HepG2 (cell line): ENCODE measurements around the gene ZNF507. TPM values are rescaled to one million over a fixed set of nuclear protein-coding genes. Genes with fewer than 3 reads are reported as not detected.

Source experiments
- ATAC-seq: fragments of 200-7000 bp; cut with Tn5 transposase; 3 replicates; pipeline ENCODE4 v1.9.1; 2020; ENCODE audit warnings: mild to moderate bottlenecking, moderate library complexity
- BruUV-seq: library from RNA; stranded (reverse); fragments of 400-500 nt; replicated peaks from 2 replicates; lab custom pipeline; 2021; lab: Mats Ljungman, UMichigan
- CTCF ChIA-PET: fragments of 300-600 bp; formaldehyde crosslinking; extraction: SDS; loops from one replicate; lab custom pipeline; 2021; ENCODE audit warnings: low total read pairs, inconsistent platforms, low intra/inter-chr PET ratio; lab: Yijun Ruan, JAX
- POLR2A ChIA-PET: fragments of 350-600 bp; sonication (Branson Sonifier 250); formaldehyde crosslinking; loops from one replicate; lab custom pipeline; 2020; ENCODE audit warnings: antibody characterized with exemption, inconsistent platforms; lab: Yijun Ruan, JAX
- DNase-seq: peaks from one replicate; pipeline ENCODE4 v3.0.0-alpha.2; 2015; ENCODE audit warnings: low spot score
- FAIRE-seq: peaks from 3 replicates; lab custom pipeline; 2011; peaks lifted over from hg19 to GRCh38; lab: Jason Lieb, UNC
- H2AFZ ChIP-seq: one replicate; pipeline ENCODE4 v1.6.1; 2011; ENCODE audit warnings: low read length, inconsistent platforms
- H3K27ac ChIP-seq: fragments of 300-600 bp; 3 replicates; pipeline ENCODE4 v1.8.0; 2011; ENCODE audit warnings: mixed run types, mild to moderate bottlenecking, mixed read lengths, low read length, inconsistent platforms; ENCODE audit not compliant: insufficient read depth; ENCODE audit errors: extremely low read length
- H3K27me3 ChIP-seq, 2 experiments: fragments of 200-600 bp in 1 of 2; 2 replicates in 1 of 2; 3 replicates in 1 of 2; pipeline versions ENCODE4 v1.6.0 to v1.8.0; 2011; ENCODE audit warnings: low read length in 2 of 2, mild to moderate bottlenecking in 2 of 2, moderate library complexity in 2 of 2, inconsistent platforms in 1 of 2; ENCODE audit not compliant: insufficient read depth in 2 of 2, control insufficient read depth in 1 of 2
- H3K36me3 ChIP-seq, 2 experiments: fragments of 200-600 bp in 1 of 2; replicated peaks in 1 of 2; 2 replicates in 1 of 2; 3 replicates in 1 of 2; pipeline versions ENCODE4 v1.5.1 to v1.8.0; 2011; ENCODE audit warnings: low read length in 2 of 2, inconsistent platforms in 1 of 2; ENCODE audit not compliant: insufficient read depth in 2 of 2, control insufficient read depth in 1 of 2
- H3K4me1 ChIP-seq: 2 replicates; pipeline ENCODE4 v1.5.1; 2012; ENCODE audit warnings: low read length, inconsistent platforms; ENCODE audit not compliant: insufficient read depth
- H3K4me2 ChIP-seq: 2 replicates; pipeline ENCODE4 v1.6.0; 2011; ENCODE audit warnings: low read depth, low read length, inconsistent platforms
- H3K4me3 ChIP-seq, 3 experiments: fragments of 200-600 bp in 1 of 3; sonication (generic), shearing (Covaris generic) in 1 of 3; replicated peaks in 1 of 3; 2 replicates each; pipeline ENCODE4 v1.5.1; 2011 to 2016; ENCODE audit warnings: low read length in 3 of 3, inconsistent platforms in 2 of 3, low read depth in 2 of 3, mild to moderate bottlenecking in 2 of 3, control low read depth in 1 of 3, mixed read lengths in 1 of 3; ENCODE audit not compliant: insufficient read depth in 1 of 3
- H3K79me2 ChIP-seq: one replicate; pipeline ENCODE4 v1.6.1; 2011; ENCODE audit warnings: low read length, inconsistent platforms; ENCODE audit not compliant: insufficient read depth
- H3K9ac ChIP-seq: 2 replicates; pipeline ENCODE4 v1.6.0; 2011; ENCODE audit warnings: mild to moderate bottlenecking, low read depth, low read length, inconsistent platforms; ENCODE audit not compliant: insufficient read depth
- H3K9me3 ChIP-seq: 2 replicates; pipeline ENCODE4 v1.5.1; 2012; ENCODE audit warnings: mild to moderate bottlenecking, low read length
- H4K20me1 ChIP-seq: 2 replicates; pipeline ENCODE4 v1.6.0; 2011; ENCODE audit warnings: inconsistent platforms, mild to moderate bottlenecking, low read length, moderate library complexity; ENCODE audit not compliant: insufficient read depth
- CEBPG ChIP-seq: IDR thresholded peaks from 2 replicates; pipeline ENCODE4 v1.6.1; 2016
- HDAC1 ChIP-seq: sonication (generic); formaldehyde crosslinking; IDR thresholded peaks from 2 replicates; pipeline ENCODE4 v1.5.1; 2020; ENCODE audit warnings: mild to moderate bottlenecking, missing genetic modification reagents
- TBX2 ChIP-seq: sonication (generic); formaldehyde crosslinking; IDR thresholded peaks from 2 replicates; pipeline ENCODE4 v1.5.0; 2020; ENCODE audit warnings: missing genetic modification reagents, mild to moderate bottlenecking, borderline replicate concordance
- YY1 ChIP-seq: IDR thresholded peaks from 2 replicates; pipeline ENCODE4 v1.6.1; 2011; ENCODE audit warnings: low read length, low read depth, moderate library complexity, mild to moderate bottlenecking; ENCODE audit not compliant: insufficient read depth, insufficient replicate concordance
- ZNF101 ChIP-seq: sonication (generic); formaldehyde crosslinking; IDR thresholded peaks from 2 replicates; pipeline ENCODE4 v1.4.0; 2020; ENCODE audit warnings: mild to moderate bottlenecking, low read depth, missing genetic modification reagents, borderline replicate concordance
- ZNF510 ChIP-seq: sonication (generic); formaldehyde crosslinking; IDR thresholded peaks from 2 replicates; pipeline ENCODE4 v1.4.0; 2020; ENCODE audit warnings: low read depth, mild to moderate bottlenecking, missing genetic modification reagents
- ZNF574 ChIP-seq: sonication (generic); formaldehyde crosslinking; IDR thresholded peaks from 2 replicates; pipeline ENCODE4 v1.4.0; 2020; ENCODE audit warnings: missing genetic modification reagents
- ZNF607 ChIP-seq: sonication (generic); formaldehyde crosslinking; IDR thresholded peaks from 2 replicates; pipeline ENCODE4 v1.5.1; 2020; ENCODE audit warnings: missing genetic modification reagents, mild to moderate bottlenecking, borderline replicate concordance
- ZNF644 ChIP-seq: IDR thresholded peaks from 2 replicates; pipeline ENCODE4 v1.6.1; 2016; ENCODE audit warnings: low read depth
- ZNF737 ChIP-seq: sonication (generic); formaldehyde crosslinking; IDR thresholded peaks from 2 replicates; pipeline ENCODE4 v1.5.0; 2020; ENCODE audit warnings: missing genetic modification reagents, mild to moderate bottlenecking, borderline replicate concordance
- ZNF784 ChIP-seq: sonication (generic); formaldehyde crosslinking; IDR thresholded peaks from 2 replicates; pipeline ENCODE4 v1.5.1; 2020; ENCODE audit warnings: missing genetic modification reagents, mild to moderate bottlenecking, borderline replicate concordance
- ZNF879 ChIP-seq: sonication (generic); formaldehyde crosslinking; IDR thresholded peaks from 2 replicates; pipeline ENCODE4 v1.8.1; 2023; ENCODE audit warnings: missing genetic modification reagents
- ZNF891 ChIP-seq: sonication (generic); formaldehyde crosslinking; IDR thresholded peaks from 2 replicates; pipeline ENCODE4 v1.5.0; 2020; ENCODE audit warnings: mild to moderate bottlenecking, missing genetic modification reagents
- WGBS: methylation state at CpG from one replicate; pipeline ENCODE4 v1.1.6; 2017; ENCODE audit warnings: low lambda C conversion rate; 5-methylcytosine and 5-hydroxymethylcytosine counted together
- in situ Hi-C: cut with HindIII; loops from 2 replicates; pipeline ENCODE4 v1.10.0; 2017; ENCODE audit warnings: low pct_unique_long_range_greater_than_20kb; ENCODE audit not compliant: extremely low pct_ligation_motif_present
- intact Hi-C: fragments of 100-400 bp; cut with micrococcal nuclease; formaldehyde crosslinking; loops from one replicate; pipeline ENCODE4 v1.10.0; 2022; ENCODE audit not compliant: unreplicated experiment
- polyA plus RNA-seq, 8 experiments: library from polyadenylated mRNA; depleted of rRNA in 3 of 8; stranded (reverse) in 7 of 8; unstranded in 1 of 8; fragments of >200 nt; fragmentation: Illumina TruSeq in 4 of 8; extraction: Trizol in 4 of 8; gene quantifications; 2 replicates each; pipeline versions ENCODE4 v1.2.1 to v1.2.3, GENCODE V29; 2011 to 2016; ENCODE audit warnings: low read depth in 4 of 8, missing spikeins in 1 of 8, mixed read lengths in 1 of 8; ENCODE audit not compliant: insufficient read depth in 1 of 8
- total RNA-seq, 5 experiments: library from RNA; depleted of rRNA; stranded (reverse); fragments of >200 nt; fragmentation: Illumina TruSeq; extraction: Trizol; gene quantifications; 2 replicates each; pipeline ENCODE4 v1.2.3, GENCODE V29; 2016; ENCODE audit warnings: low read depth in 1 of 5

ZNF507 gene
- total and polyA plus RNA-seq, 2 of the 13 experiments (the other 11 are each of a cell fraction or from before 2014, with no cell fraction given) = 7.3 to 10.9 TPM

- POLR2A ChIA-PET = no interaction called here
- ATAC-seq (no peak), FAIRE-seq (no peak)
- no peak overlapping the region for H2AFZ ChIP-seq
- CTCF ChIA-PET = no interaction called here
- H3K9ac ChIP-seq = no peak overlapping the region
- TF ChIP-seq ZNF607 (CRISPR knock-in tag) (no peak), ZNF784 (no peak), ZNF644 (CRISPR knock-in tag) (no peak), ZNF879 (CRISPR knock-in tag) (no peak), TBX2 (CRISPR knock-in tag) (no peak), ZNF891 (no peak), CEBPG (CRISPR knock-in tag) (no peak), ZNF510 (no peak), YY1 (no peak), ZNF737 (CRISPR knock-in tag) (no peak), ZNF574 (CRISPR knock-in tag) (no peak), ZNF101 (CRISPR knock-in tag) (no peak), HDAC1 (CRISPR knock-in tag) (no peak)
- TF ChIP-seq, all 625 proteins: peak for 0
- no peak overlapping the region for H3K4me2 ChIP-seq
- H3K9me3 ChIP-seq = no peaks in the 10 kb centered on the region
- H4K20me1 ChIP-seq = no peaks in the 10 kb centered on the region
- no peak overlapping the region for H3K27ac ChIP-seq
- BruUV-seq = no TSS peak
- no peaks in the 10 kb centered on the region for H3K27me3 ChIP-seq
- no peak overlapping the region for H3K4me3 ChIP-seq
- DNase-seq = no peak
- intact Hi-C loops (no loop called here), in situ Hi-C loops (no loop called here)
- WGBS = 58% methylated on average over 15 of the region's 17 CpGs
- no peaks in the 10 kb centered on the region for H3K36me3 ChIP-seq
- peaks cover 18% of the 10 kb centered on the region for H3K4me1 ChIP-seq
- H3K79me2 ChIP-seq = no peaks in the 10 kb centered on the region
These were observed 15.1 kb upstream of the ZNF507 start for GRCh38 chr19:32330213-32330857.
